Mucosa of descending colon (tissue), 3 donors: ENCODE results near the gene PLA2G2E. TPM values are rescaled to one million over a fixed set of nuclear protein-coding genes. Genes with fewer than 3 reads are reported as not detected.

Experiments used
- ATAC-seq: fragments of 200-7000 bp; cut with Tn5 transposase; one replicate; pipeline ENCODE4 v1.9.1; 2020; ENCODE audit warnings: mild to moderate bottlenecking, moderate library complexity
- DNase-seq, 3 donors: peaks; one replicate each; pipeline ENCODE4 v3.0.0-alpha.2; 2020
- H3K36me3 ChIP-seq: fragments of 200-600 bp; one replicate; pipeline ENCODE4 v1.8.0; 2021; ENCODE audit warnings: low read depth, mild to moderate bottlenecking
- H3K4me1 ChIP-seq: fragments of 200-600 bp; one replicate; pipeline ENCODE4 v1.8.0; 2021; ENCODE audit warnings: low read depth, mild to moderate bottlenecking
- H3K4me3 ChIP-seq: fragments of 200-600 bp; one replicate; pipeline ENCODE4 v1.8.0; 2021; ENCODE audit warnings: mild to moderate bottlenecking
- H3K9me3 ChIP-seq: fragments of 200-600 bp; one replicate; pipeline ENCODE4 v1.8.0; 2021; ENCODE audit warnings: mild to moderate bottlenecking
- intact Hi-C, 2 donors: fragments of 100-400 bp; cut with DNase I in 1 of 2; cut with micrococcal nuclease in 1 of 2; formaldehyde crosslinking; loops; one replicate each; pipeline versions ENCODE4 v1.11.0 to v1.11.1; 2022; cut with DNase I, micrococcal nuclease
- long read RNA-seq, 2 donors: library from polyadenylated mRNA; unstranded; transcript quantifications; one replicate each; pipeline ENCODE4 v2.0.0, GENCODE V29; 2019 to 2021
- total RNA-seq, 3 donors: library from RNA; stranded (reverse); fragmentation: NEBNext Ultra II Directional in 2 of 3; extraction: Animal tissue kit (Norgen Biotek cat#: 25700) in 2 of 3; gene quantifications; one replicate each; pipeline versions ENCODE4 v1.2.1 to v1.2.4, GENCODE V29; 2021 to 2023
- TF ChIP-seq, protein P1 (sequence below): fragments of 200-600 bp; IDR thresholded peaks from one replicate; pipeline ENCODE4 v1.8.0; 2022; ENCODE audit warnings: antibody characterized with exemption, mild to moderate bottlenecking
- donor health status: DM: no; HTN: no; CAD: no; lungs with moderate emphysema.
- donor health status: DM: no; HTN: no; CAD: no.
- donor health status: DM: no; HTN: yes; CAD: no.

The PLA2G2E gene, protein sequence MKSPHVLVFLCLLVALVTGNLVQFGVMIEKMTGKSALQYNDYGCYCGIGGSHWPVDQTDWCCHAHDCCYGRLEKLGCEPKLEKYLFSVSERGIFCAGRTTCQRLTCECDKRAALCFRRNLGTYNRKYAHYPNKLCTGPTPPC
- not detected for total RNA-seq
- long read RNA-seq, donor 1 = 0 reads
- long read RNA-seq, donor 2 = 0 reads

DNA sequence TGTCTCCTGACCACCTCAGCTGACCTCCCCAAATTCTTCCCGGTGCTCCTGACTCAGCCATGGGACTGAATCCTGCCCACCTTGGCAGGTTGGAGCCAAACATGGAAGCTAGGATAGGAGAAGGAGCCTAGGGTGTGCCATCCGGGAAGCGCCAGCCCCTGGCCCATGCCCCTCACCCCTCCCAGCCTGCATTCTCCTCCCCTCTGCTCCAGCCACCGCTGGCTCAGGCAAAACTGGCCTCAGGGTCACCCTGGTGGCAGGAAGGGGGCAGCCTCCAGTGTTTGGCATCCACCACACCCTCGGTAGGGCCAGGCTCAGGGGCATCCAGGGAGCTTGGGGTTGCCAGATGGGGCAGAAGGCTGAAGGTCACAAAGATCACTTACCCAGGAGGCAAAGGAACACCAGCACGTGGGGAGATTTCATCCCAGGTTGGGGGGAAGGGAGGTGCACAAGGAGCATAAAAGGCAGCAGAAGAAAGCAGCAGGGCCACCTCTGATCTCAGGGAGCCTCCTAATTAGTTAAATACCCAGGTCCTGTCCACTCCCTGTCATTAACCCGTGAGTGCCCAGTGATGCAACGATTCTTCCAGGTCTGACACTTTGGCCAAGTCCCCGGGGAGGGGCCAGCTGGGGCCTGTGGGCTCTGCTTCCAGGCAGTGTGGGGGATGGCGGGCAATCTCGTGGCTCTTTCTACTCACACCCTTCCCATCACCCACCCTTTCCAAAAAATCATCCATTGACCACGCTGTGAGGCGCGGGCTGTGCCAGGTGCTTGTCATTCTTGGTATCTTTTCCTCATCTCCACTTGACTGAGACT, at the start of gene PLA2G2E:
TSS of gene PLA2G2E (minus strand) at position 481 of the 816 bp plus-strand sequence. CDS start at position 423, 58 bp downstream.
- Histone ChIP-seq H3K4me1 (no peaks in the 10 kb centered on the region), H3K4me3 (no peak within 1 kb of the TSS), H3K36me3 (no peaks in the 10 kb centered on the region), H3K9me3 (no peaks in the 10 kb centered on the region)
- TF ChIP-seq, protein P1, sequence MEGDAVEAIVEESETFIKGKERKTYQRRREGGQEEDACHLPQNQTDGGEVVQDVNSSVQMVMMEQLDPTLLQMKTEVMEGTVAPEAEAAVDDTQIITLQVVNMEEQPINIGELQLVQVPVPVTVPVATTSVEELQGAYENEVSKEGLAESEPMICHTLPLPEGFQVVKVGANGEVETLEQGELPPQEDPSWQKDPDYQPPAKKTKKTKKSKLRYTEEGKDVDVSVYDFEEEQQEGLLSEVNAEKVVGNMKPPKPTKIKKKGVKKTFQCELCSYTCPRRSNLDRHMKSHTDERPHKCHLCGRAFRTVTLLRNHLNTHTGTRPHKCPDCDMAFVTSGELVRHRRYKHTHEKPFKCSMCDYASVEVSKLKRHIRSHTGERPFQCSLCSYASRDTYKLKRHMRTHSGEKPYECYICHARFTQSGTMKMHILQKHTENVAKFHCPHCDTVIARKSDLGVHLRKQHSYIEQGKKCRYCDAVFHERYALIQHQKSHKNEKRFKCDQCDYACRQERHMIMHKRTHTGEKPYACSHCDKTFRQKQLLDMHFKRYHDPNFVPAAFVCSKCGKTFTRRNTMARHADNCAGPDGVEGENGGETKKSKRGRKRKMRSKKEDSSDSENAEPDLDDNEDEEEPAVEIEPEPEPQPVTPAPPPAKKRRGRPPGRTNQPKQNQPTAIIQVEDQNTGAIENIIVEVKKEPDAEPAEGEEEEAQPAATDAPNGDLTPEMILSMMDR = no peak
- ATAC-seq (no peak), DNase-seq (no peak)
- intact Hi-C loops = no loop called here

DNA sequence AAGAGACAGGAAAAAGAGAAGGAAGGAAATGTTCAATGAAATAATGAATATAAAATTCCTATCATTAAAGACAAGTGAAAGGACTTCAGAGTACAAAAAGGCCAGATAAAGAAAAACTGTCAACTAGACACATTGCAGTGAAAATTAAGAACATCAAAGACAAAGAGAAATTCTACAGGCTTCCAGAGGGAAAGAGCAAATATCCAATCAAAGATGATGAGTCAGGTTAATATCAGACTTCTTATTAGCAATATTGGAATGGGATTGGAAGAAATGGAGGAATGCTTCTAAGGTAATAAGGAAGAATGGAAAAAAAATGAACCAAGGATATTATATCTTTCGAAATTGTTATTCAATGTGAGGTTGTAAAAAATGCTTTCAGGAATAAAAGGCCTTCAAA, 48.2 kb upstream of the PLA2G2E start:
- Histone ChIP-seq H3K4me3 (no peak overlapping the region), H3K36me3 (no peaks in the 10 kb centered on the region), H3K4me1 (peaks cover 4% of the 10 kb centered on the region), H3K9me3 (no peaks in the 10 kb centered on the region)
- DNase-seq (no peak), ATAC-seq (no peak)
- intact Hi-C loops = loop anchor here in 1 of 2 donors (10.0 kb wide), 1 partner anchor 183 kb away; no protein-coding TSS in a partner anchor
- TF ChIP-seq, protein P1 = no peak

DNA sequence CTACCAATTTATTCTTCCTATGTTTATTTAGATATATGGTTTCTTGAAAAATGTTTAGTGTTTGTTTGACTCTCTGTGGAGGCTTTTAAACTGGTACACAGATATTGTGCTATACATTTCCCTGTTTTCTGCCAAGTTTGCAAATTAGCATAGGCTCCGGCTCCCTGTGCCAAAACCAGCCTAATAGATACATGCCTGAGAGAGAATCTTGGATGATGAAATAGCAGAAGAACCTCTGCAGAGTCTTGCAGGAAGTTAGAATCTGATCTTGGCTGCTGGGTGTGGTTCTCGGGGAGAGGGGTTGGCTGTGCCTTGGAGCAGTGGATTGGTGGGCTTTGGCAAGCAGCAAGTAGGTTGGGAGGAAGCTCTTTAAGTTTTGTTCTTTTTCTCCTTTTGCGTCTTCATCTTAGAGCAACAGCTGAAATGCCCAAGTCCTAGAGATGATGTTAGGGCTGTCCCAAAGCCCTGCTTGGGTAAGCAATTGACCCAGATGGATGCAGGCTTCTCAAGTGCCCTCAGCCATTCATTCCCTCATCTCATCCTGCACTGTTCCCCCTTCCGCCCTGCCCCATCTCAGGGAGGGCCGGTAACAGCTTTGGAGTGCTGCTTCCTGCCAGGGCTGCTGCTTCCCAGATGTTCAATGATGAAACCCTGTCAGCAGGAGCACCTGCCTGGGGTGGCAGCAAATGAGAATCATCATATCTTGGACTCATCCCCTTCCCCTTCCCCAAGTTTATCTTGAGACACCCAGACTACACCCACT, 46.7 kb upstream of the PLA2G2E start:
- intact Hi-C loops = loop anchor here in 1 of 2 donors (10.0 kb wide), 1 partner anchor 185 kb away; no protein-coding TSS in a partner anchor
- H3K36me3 ChIP-seq = no peaks in the 10 kb centered on the region
- DNase-seq (no peak), ATAC-seq (no peak)
- TF ChIP-seq, protein P1 = no peak
- H3K4me1 ChIP-seq = peaks cover 3% of the 10 kb centered on the region
- no peaks in the 10 kb centered on the region for H3K9me3 ChIP-seq
- no peak overlapping the region for H3K4me3 ChIP-seq

DNA sequence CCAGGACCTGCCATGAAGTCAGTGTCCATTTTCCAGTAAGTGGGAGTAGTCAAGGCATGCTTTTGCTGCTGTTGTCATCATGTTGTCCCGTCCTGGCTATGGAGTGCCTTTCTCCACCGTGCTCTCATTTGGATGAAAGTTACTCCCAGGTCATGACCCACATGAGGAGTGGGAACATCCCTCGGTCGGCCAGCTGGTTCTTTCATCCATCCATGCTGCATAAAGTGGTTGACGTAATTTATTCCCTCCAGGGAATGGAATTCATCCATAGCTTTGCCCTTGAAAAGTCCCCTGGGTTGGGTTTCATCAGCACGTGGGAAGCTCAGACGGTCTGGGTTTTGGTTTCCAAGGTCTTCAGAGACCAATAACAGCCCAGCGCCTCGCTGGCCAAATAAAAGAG, 44.4 kb upstream of the PLA2G2E start:
- Histone ChIP-seq H3K9me3 (no peaks in the 10 kb centered on the region), H3K4me3 (no peak overlapping the region), H3K36me3 (no peaks in the 10 kb centered on the region), H3K4me1 (no peaks in the 10 kb centered on the region)
- no peak for DNase-seq
- intact Hi-C loops = no loop called here
- TF ChIP-seq, protein P1 = no peak
- peak; percentile 9 for ATAC-seq

DNA sequence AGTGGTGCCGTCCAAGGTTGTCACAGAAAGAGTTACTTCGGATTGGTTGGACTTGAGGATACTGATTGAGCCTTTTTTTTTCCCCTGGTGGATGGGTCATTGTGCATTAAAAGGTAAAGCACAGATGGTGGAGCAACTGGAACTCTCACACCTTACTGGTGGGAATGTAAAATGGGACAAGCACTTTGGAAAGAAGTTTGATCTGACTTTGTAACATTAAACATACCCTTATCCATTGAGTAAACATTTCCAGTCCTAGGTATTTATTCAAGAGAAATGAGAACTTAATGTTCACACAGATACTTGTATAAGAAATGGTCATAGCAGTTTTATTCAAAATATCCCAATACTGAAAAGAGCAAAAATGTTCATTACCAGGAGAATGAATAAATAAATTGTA, 41.1 kb upstream of the PLA2G2E start:
- no peak for ATAC-seq
- H3K4me1 ChIP-seq = no peaks in the 10 kb centered on the region
- DNase-seq = no peak

More for the DNA sequence above, 41.1 kb upstream of the PLA2G2E start:
- H3K9me3 ChIP-seq = no peaks in the 10 kb centered on the region
- TF ChIP-seq, protein P1 = no peak
- no peak overlapping the region for H3K4me3 ChIP-seq
- intact Hi-C loops = no loop called here
- H3K36me3 ChIP-seq = no peaks in the 10 kb centered on the region
